Measurements from ENCODE around the gene DYNLT1. TPM values are rescaled to one million over a fixed set of nuclear protein-coding genes. Genes with fewer than 3 reads are reported as not detected.
"Not testable (repeated sequence)": the region's sequence is repeated elsewhere in the genome, so short reads cannot be mapped to it uniquely, and the experiment has no call there.

DYNLT1 gene
- total RNA-seq, 1 donor from 2014 or later, result 62.8 TPM

GRCh38 chr6:158626360-158627167 lies 18.0 kb downstream of the DYNLT1 start:
- DNase-seq (ENCODE audit: low spot score in 2 of 2) (no peak), FAIRE-seq (no peak)

DNA sequence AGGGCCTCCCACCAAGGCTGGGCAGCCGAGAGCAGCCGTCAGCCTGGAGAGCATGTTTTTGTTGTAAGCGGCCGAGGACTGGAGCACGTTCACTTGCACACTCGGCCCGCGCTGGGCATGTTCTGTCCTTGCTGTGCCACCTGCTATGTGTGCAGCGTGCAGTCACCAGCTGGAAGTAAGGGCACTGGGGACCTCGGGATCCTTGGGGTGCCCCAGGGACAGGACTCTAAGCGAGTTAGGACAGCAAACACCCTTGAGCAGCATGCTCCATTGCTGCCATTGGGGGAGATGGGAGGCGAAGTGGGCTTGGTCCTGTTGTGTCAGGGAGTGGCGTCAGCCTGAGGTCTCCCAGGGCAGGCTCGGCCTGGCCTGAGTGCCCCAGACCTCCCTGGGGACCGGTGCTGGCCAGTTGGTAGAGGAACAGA lies 18.6 kb downstream of the DYNLT1 start:
- DNase-seq (ENCODE audit: low spot score in 2 of 2), result no peak
- no peak for FAIRE-seq

DNA sequence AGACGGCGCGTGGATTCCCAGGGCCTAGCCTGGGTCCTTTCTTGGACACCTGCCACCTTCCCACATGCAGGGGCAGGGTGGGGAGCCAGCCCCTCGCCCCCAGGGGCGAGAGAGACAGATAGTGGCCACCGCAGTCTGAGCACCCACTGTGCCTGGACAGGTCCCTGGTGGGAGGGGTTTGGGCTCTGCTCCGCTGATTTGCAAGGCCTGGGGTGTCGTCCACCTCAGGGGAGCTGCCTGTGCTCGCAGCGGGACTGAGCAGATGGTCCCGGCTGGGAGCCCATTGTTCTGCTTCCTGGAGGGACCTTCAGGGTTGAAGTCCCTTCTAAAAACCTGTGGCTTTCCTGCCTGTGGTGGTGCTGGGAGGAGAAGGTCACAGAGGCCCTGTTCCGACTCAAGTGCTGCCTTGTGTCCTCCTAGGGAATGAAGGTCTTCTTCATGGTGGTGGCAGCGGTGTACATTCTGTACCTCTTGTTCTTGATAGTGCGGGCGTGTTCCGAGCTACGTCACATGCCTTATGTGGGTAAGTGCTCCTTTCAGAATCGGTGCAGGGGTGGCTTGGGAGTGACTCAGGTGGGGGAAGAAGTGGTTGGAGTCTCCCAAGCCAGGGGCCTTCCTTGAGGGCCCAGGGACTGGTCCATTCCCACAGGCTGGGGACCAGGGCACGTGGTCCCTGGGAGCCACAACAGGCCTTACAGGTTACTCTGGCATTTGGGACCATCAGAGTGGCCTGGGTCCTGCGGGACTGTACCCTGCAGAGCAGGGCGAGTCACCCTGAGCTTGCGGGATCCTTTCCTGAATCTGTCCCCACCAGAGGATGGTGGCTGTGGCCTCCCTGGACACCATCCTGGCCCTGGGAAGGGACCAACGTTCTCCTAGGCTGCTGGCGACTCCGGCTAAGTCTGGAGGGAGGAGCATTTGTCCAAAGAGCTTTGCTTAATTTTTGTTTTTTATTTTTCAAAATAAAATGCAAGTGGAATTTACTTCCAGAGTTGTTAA lies 19.6 kb downstream of the DYNLT1 start:
- FAIRE-seq, result no peak

DNA sequence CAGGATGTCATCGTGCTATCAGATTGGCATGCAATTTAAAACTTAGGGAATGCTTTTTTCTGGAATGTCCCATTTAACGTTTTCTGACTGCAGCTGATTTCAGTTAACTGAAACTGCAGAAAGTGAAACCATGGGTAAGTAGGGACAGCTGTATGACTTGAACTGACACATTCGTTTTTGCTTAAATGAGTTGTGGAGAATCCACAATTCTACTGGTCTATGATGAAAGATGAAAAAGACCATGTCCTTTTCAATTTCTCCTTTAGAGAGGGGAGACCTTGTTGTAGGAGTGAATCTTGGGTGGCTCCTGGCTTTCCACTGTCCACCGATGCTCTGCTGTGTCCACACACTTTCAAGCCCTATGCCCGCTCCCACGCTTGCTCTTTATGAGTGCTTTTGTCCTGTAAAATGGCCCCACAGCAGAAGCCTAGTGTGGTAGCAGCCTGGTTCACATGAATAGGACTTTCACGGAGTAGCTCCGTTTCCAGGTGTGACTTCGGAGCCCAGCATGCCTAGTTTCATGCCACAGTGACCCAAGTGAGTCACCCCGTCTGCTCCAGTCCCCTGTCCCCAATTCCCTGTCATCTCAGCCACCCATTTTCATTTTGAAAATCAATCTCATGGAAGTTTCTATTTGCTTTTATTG lies 21.9 kb downstream of the DYNLT1 start:
- DNase-seq (ENCODE audit: low spot score in 2 of 2) (no peak), FAIRE-seq (no peak)

More for the DNA sequence above, 19.6 kb downstream of the DYNLT1 start:
- DNase-seq (ENCODE audit: low spot score in 2 of 2), result no peak

DNA sequence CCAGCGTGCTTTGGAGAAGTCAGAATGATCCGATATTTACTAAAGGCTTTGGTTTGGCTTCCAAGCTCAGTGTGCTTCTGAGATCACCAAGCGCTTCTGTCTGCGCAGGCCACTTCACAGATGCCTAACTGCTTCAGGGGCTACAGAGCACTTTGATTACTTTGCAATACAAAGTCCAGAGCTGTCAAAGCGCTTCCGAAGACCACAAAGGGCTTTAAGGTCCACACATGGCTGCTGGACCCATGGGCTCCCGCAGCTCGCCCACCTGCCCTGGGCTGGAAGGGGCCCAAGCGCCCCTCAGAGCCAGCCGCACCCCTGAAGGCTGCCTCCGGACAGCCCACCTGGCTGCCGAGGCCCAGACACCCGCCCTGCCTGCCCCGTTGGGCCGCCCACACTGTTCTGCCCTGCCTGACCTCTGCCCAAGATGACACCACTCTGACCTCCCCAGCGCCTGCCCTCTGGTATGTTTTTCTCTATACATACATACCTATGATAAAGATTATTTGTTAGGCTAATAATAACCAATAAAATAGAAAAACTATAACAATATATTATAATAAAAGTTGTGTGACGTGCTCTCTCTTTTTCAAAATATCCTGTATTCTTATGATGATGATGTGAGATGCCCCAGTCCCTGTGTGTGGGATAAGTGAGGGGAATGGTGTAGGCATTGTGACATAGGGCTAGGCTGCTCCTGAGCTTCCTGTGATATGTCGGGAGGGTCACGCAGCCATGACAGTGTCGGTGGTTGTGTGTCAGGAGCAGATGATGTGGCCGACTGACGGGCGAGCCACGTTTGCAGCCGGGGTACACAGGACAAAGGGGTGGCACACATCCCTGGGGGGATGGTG lies 22.6 kb downstream of the DYNLT1 start:
- DNase-seq (ENCODE audit: low spot score in 2 of 2) (no peak), FAIRE-seq (no peak)

- DNase-seq (ENCODE audit: low spot score in 2 of 2) (no peak), FAIRE-seq (no peak)
Observed at GRCh38 chr6:158620963-158621693, 23.4 kb downstream of the DYNLT1 start.

- DNase-seq (ENCODE audit: low spot score in 2 of 2), result no peak
- FAIRE-seq, result no peak
Observed at GRCh38 chr6:158619922-158620801, 24.4 kb downstream of the DYNLT1 start.

GRCh38 chr6:158618289-158618688 lies 26.3 kb downstream of the DYNLT1 start:
- not testable (repeated sequence) for DNase-seq (ENCODE audit: low spot score in 2 of 2); FAIRE-seq

DNA sequence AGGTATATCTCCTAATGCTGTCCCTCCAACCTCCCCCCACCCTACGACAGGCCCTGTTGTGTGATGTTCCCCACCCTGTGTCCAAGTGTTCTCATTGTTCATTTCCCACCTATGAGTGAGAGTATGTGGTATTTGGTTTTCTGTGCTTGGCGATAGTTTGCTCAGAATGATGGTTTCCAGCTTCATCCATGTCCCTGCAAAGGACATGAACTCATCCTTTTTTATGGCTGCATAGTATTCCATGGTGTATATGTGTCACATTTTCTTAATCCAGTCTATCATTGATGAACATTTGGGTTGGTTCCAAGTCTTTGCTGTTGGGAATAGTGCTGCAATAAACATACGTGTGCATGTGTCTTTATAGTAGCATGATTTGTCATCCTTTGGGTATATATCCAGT lies 29.9 kb downstream of the DYNLT1 start:
- FAIRE-seq, result not testable (repeated sequence)

GRCh38 chr6:158611541-158612370 lies 32.8 kb downstream of the DYNLT1 start:
- DNase-seq (ENCODE audit: low spot score in 2 of 2), result no peak
- no peak for FAIRE-seq

More for the DNA sequence above, 29.9 kb downstream of the DYNLT1 start:
- not testable (repeated sequence) for DNase-seq (ENCODE audit: low spot score in 2 of 2)

DNA sequence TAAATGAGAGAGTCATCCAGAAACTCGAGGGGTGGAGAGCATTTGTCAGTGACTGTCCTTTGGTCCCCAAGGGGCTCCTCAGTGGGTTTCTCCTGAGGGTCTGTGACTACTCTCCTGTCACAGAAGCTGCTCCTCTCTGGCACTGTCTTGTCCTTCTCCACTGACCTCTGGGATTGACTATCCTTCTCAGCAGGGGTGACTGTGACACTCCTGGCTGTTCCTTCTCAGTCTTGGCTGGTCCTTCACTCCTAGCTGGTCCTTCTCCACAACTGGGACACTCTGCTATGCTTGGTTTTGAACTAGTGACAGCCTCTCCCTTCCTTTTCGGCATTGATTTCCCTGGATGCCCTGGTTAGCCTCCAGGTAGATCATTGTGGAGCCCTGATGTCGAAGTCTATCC lies 33.5 kb downstream of the DYNLT1 start:
- DNase-seq (ENCODE audit: low spot score in 2 of 2), result no peak
- FAIRE-seq, result no peak

DNA sequence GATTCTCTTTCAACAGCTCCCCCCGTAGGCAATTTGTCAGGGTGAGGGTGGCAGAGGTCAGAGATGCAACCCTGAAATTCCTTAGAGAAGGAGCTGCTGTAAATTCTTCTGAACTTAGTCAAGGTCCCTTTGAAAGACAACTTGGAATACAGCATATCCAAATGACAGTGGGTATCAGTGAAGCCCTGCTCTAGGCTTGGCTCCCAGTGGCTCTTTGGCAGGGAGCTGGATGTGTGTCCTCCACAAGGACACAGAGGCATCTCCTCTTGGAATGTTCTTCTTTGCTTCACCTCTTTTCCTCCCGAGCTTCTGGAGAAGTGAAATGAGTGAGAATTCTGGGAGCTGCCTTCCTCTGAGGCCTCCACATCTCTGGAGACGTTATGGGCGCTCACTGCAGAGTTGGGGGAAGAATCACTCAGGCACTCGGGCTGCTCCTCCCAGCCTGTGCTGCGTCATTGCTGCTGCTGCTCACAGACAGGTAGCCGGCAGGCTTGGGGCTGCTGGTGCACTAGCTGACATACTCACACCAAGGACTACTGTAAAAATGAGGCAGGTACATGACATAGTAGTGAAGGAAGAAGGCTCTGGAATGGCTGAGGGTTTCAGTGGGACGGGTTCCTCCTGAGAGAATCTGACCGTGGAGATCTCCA lies 34.1 kb downstream of the DYNLT1 start:
- no peak for FAIRE-seq
- DNase-seq (ENCODE audit: low spot score in 2 of 2), result no peak

- FAIRE-seq, result no peak
- no peak for DNase-seq (ENCODE audit: low spot score in 2 of 2)
Observed at GRCh38 chr6:158609455-158610155, 34.9 kb downstream of the DYNLT1 start.

DNA sequence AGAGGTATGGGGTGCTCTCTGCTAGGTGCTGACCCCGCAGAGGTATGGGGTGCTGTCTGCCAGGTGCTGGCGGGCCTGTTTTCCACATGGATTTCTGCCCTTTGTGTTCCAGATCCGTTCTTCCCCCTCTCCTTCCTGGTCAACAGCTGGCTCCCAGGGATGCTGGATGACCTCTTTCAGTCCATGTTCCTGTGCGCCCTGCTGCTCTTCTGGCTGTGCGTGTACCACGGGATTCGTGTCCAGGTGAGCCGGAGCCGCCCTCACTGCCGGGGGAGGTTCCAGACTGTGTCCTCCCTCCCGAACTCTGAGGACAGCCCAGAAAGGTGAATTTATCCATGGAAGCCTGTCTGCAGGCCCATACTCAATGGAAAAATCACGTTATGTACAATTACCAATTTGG lies 36.3 kb downstream of the DYNLT1 start:
- DNase-seq (ENCODE audit: low spot score in 2 of 2) (no peak), FAIRE-seq (no peak)

DNA sequence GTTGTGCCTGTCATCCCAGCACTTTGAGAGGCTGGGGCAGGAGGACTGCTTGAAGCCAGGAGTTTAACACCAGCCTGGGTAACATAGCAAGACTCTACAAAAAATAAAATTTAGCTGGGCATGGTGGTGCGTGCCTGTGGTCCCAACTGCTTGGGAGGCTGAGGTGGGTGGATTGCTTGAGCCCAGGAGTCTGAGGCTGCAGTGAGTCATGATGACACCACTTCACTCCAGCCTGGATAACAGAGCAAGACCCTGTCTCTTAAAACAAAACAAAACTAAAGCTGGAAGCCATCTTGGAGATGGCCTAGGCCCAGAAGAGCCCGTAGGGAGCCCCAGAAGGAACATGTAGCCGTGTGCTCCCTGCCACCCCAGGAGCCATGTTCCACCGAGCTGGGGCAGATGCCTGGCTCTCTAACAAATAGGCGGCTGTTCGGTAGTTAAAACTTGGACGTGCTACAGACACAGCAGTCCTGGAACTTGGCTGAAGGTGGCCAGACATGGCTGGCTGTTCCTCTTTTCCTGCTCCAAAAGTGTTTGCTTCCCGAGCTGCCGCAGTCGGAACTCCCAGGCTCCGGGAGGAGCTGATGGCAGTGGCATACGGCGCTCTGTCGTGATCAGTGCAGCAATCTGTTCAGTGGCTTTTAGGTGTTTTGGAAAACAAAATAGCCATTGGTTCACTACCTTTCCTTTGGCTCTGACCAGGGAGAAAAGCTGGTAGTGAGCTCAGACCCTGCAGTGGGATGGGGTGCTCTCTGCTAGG lies 37.0 kb downstream of the DYNLT1 start:
- no peak for FAIRE-seq
- no peak for DNase-seq (ENCODE audit: low spot score in 2 of 2)
